WTC11 (cell line): Measurements from ENCODE around the gene PI4K2B. TPM values are rescaled to one million over a fixed set of nuclear protein-coding genes. Genes with fewer than 3 reads are reported as not detected.

Experiments used
- ATAC-seq: fragments of 200-7000 bp; cut with Tn5 transposase; 2 replicates; pipeline ENCODE4 v1.10.0; 2021; ENCODE audit warnings: mild to moderate bottlenecking, moderate library complexity
- CTCF ChIA-PET: fragments of 300-600 bp; sonication (Branson Sonifier 250); formaldehyde crosslinking; loops from one replicate; lab custom pipeline; 2021; ENCODE audit warnings: antibody characterized with exemption; lab: Charles Lee
- POLR2A ChIA-PET: fragments of 350-600 bp; sonication (Branson Sonifier 250); formaldehyde crosslinking; loops from one replicate; lab custom pipeline; 2021; ENCODE audit warnings: antibody characterized with exemption; lab: Charles Lee
- DNase-seq: peaks from one replicate; pipeline ENCODE4 v3.0.0; 2021; ENCODE audit warnings: low spot score
- H3K27ac Mint-ChIP-seq: 2 replicates; pipeline ENCODE4 v1.8.0; 2021; ENCODE audit warnings: mixed read lengths
- H3K27me3 Mint-ChIP-seq: 2 replicates; pipeline ENCODE4 v1.8.0; 2021; ENCODE audit warnings: low read depth, mild to moderate bottlenecking, moderate library complexity, mixed read lengths
- H3K36me3 Mint-ChIP-seq: 2 replicates; pipeline ENCODE4 v1.8.0; 2021; ENCODE audit warnings: mixed read lengths
- H3K4me1 Mint-ChIP-seq: 2 replicates; pipeline ENCODE4 v1.8.0; 2022; ENCODE audit warnings: mixed read lengths
- H3K4me3 Mint-ChIP-seq: 2 replicates; pipeline ENCODE4 v1.8.0; 2021; ENCODE audit warnings: mild to moderate bottlenecking, moderate library complexity, mixed read lengths
- H3K9me3 Mint-ChIP-seq: 2 replicates; pipeline ENCODE4 v1.8.0; 2021; ENCODE audit warnings: mixed read lengths
- CBFB ChIP-seq: sonication (generic); formaldehyde crosslinking; IDR thresholded peaks from 2 replicates; pipeline ENCODE4 v1.8.1; 2022; ENCODE audit warnings: mild to moderate bottlenecking, low read depth, missing genetic modification reagents
- ESRRA ChIP-seq: sonication (generic); formaldehyde crosslinking; IDR thresholded peaks from 2 replicates; pipeline ENCODE4 v1.8.1; 2022; ENCODE audit warnings: mild to moderate bottlenecking, missing genetic modification reagents, borderline replicate concordance
- HMGA2 ChIP-seq: fragments of 250-450 bp; sonication (Bioruptor Pico); IDR thresholded peaks from 2 replicates; pipeline ENCODE4 v1.4.0; 2021; ENCODE audit warnings: mild to moderate bottlenecking, moderate library complexity
- NFE2L1 ChIP-seq: sonication (generic); formaldehyde crosslinking; IDR thresholded peaks from 2 replicates; pipeline ENCODE4 v1.8.1; 2023; ENCODE audit warnings: missing genetic modification reagents
- NFYB ChIP-seq: sonication (generic); formaldehyde crosslinking; conservative IDR thresholded peaks from 2 replicates; pipeline ENCODE4 v1.8.0; 2022; ENCODE audit warnings: low read depth, missing genetic modification reagents
- RELA ChIP-seq: sonication (generic); formaldehyde crosslinking; IDR thresholded peaks from 2 replicates; pipeline ENCODE4 v1.8.1; 2022; ENCODE audit warnings: missing genetic modification reagents, mild to moderate bottlenecking, borderline replicate concordance
- RORB ChIP-seq: fragments of 250-450 bp; sonication (Bioruptor Pico); IDR thresholded peaks from 2 replicates; pipeline ENCODE4 v1.9.0; 2021; ENCODE audit warnings: mild to moderate bottlenecking
- SMAD4 ChIP-seq: sonication (generic); formaldehyde crosslinking; IDR thresholded peaks from 2 replicates; pipeline ENCODE4 v1.8.0; 2022; ENCODE audit warnings: mild to moderate bottlenecking, missing genetic modification reagents
- TEAD1 ChIP-seq: sonication (generic); formaldehyde crosslinking; IDR thresholded peaks from 2 replicates; pipeline ENCODE4 v1.8.0; 2022; ENCODE audit warnings: mild to moderate bottlenecking, missing genetic modification reagents
- ZNF416 ChIP-seq: fragments of 250-450 bp; sonication (Bioruptor Pico); IDR thresholded peaks from 2 replicates; pipeline ENCODE4 v1.9.0; 2021; ENCODE audit warnings: mild to moderate bottlenecking, inconsistent platforms
- total RNA-seq: library from RNA; stranded (reverse); gene quantifications from 3 replicates; pipeline ENCODE4 v1.2.3, GENCODE V29; 2021
- TF ChIP-seq, protein P1 (sequence below): fragments of 250-450 bp; sonication (Bioruptor Pico); IDR thresholded peaks from 2 replicates; pipeline ENCODE4 v2.1.2; 2022; ENCODE audit warnings: mild to moderate bottlenecking, moderate library complexity
- TF ChIP-seq, protein P2 (sequence below): sonication (generic); formaldehyde crosslinking; IDR thresholded peaks from 2 replicates; pipeline ENCODE4 v1.8.0; 2023; ENCODE audit warnings: missing genetic modification reagents, mild to moderate bottlenecking, borderline replicate concordance
- TF ChIP-seq, protein P3 (sequence below): fragments of 250-450 bp; sonication (Bioruptor Pico); IDR thresholded peaks from 2 replicates; pipeline ENCODE4 v1.9.0; 2021; ENCODE audit warnings: mild to moderate bottlenecking
- TF ChIP-seq, protein P4 (sequence below): fragments of 250-450 bp; sonication (Bioruptor Pico); IDR thresholded peaks from 2 replicates; pipeline ENCODE4 v1.9.0; 2021; ENCODE audit warnings: mild to moderate bottlenecking
- TF ChIP-seq, protein P5 (sequence below): sonication (generic); formaldehyde crosslinking; IDR thresholded peaks from 2 replicates; pipeline ENCODE4 v1.8.1; 2022; ENCODE audit warnings: low read depth, missing genetic modification reagents, borderline replicate concordance
- TF ChIP-seq, protein P6 (sequence below): sonication (generic); formaldehyde crosslinking; conservative IDR thresholded peaks from 2 replicates; pipeline ENCODE4 v1.8.1; 2023; ENCODE audit warnings: mild to moderate bottlenecking, low read depth, missing genetic modification reagents, moderate library complexity
- TF ChIP-seq, protein P7 (sequence below): sonication (generic); formaldehyde crosslinking; IDR thresholded peaks from 2 replicates; pipeline ENCODE4 v1.8.1; 2023; ENCODE audit warnings: mild to moderate bottlenecking, missing genetic modification reagents, borderline replicate concordance

PI4K2B gene
- total RNA-seq, 1 experiment from 2014 or later: 15.1 TPM

DNA sequence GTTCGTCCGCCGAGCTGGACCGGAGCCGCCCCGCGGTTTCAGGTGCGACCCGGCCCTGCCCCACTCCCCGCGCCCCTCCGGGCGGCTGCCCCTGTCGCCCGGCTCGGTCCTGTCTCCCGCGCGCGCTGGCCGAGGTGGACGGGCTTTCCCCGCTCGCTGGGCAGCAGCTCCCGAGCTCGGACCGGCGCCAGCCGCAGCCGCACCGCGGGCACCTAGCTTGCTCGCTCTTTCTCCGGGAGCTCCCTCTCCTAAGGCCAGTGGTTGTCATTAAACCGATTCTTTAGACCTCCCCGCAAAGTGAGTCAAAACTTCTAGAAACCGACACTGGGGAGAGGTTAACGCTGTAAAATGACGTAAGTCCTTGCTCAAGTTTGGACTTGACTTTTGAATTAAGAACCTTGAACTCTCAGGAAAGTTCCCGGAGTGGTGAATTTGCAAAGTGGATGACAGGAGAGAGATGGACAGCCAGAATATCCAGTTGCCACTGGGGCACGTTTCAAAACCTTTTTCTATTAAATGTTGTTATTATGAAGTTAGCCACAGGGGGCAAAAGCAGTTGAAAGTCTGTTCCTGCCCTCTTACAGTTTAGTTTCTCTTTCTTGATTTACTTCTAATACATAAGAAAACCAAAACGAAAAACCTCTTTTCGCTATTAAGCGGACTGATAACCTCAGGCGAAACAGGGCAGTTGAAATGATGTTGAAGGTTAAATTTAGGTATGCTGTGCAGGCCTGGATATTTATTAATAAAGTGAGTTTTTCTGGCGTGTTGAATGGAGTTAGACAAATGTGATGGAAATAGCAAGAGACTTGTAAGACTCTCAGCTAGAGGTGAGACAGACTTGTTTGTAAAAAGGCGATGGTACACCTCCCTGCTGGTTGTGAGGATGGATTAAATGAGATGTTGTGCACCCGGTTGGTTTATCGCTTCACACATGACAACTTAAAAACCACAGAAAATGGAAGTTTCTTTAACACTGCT is 847 bp downstream of the PI4K2B start (continued):
- TF ChIP-seq, protein P1, sequence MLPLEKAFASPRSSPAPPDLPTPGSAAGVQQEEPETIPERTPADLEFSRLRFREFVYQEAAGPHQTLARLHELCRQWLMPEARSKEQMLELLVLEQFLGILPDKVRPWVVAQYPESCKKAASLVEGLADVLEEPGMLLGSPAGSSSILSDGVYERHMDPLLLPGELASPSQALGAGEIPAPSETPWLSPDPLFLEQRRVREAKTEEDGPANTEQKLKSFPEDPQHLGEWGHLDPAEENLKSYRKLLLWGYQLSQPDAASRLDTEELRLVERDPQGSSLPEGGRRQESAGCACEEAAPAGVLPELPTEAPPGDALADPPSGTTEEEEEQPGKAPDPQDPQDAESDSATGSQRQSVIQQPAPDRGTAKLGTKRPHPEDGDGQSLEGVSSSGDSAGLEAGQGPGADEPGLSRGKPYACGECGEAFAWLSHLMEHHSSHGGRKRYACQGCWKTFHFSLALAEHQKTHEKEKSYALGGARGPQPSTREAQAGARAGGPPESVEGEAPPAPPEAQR (CRISPR knock-in tag): no peak
- no peak for TF ChIP-seq RELA
- TF ChIP-seq, protein P2, sequence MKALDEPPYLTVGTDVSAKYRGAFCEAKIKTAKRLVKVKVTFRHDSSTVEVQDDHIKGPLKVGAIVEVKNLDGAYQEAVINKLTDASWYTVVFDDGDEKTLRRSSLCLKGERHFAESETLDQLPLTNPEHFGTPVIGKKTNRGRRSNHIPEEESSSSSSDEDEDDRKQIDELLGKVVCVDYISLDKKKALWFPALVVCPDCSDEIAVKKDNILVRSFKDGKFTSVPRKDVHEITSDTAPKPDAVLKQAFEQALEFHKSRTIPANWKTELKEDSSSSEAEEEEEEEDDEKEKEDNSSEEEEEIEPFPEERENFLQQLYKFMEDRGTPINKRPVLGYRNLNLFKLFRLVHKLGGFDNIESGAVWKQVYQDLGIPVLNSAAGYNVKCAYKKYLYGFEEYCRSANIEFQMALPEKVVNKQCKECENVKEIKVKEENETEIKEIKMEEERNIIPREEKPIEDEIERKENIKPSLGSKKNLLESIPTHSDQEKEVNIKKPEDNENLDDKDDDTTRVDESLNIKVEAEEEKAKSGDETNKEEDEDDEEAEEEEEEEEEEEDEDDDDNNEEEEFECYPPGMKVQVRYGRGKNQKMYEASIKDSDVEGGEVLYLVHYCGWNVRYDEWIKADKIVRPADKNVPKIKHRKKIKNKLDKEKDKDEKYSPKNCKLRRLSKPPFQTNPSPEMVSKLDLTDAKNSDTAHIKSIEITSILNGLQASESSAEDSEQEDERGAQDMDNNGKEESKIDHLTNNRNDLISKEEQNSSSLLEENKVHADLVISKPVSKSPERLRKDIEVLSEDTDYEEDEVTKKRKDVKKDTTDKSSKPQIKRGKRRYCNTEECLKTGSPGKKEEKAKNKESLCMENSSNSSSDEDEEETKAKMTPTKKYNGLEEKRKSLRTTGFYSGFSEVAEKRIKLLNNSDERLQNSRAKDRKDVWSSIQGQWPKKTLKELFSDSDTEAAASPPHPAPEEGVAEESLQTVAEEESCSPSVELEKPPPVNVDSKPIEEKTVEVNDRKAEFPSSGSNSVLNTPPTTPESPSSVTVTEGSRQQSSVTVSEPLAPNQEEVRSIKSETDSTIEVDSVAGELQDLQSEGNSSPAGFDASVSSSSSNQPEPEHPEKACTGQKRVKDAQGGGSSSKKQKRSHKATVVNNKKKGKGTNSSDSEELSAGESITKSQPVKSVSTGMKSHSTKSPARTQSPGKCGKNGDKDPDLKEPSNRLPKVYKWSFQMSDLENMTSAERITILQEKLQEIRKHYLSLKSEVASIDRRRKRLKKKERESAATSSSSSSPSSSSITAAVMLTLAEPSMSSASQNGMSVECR (CRISPR knock-in tag): no peak
- no peak for TF ChIP-seq RORB

DNA sequence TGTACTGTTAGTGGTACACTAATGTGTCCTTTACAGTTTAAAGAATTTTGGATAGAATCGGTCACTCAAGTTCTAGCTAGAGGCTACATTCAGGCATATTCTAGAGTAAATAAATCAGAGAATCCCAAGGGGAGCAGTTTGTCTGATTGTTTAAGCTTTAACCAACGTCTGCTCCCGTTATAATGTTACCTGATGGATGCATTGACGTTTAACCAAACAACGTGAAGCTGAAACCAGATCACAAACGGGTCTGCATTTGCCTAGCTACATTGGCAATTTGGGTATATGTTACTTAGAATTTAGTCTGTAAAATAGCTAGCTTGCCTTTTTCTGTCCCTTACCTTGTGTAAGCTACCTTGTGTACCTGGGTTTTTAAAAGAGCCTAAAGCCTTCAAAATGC is 1.6 kb downstream of the PI4K2B start:
- Mint-ChIP-seq H3K4me3 (peak overlapping the region; percentile 83), H3K4me1 (peaks cover 14% of the 10 kb centered on the region), H3K27me3 (peaks cover 35% of the 10 kb centered on the region), H3K36me3 (peaks cover 39% of the 10 kb centered on the region), H3K27ac (no peak overlapping the region), H3K9me3 (peaks cover 40% of the 10 kb centered on the region)
- DNase-seq: no peak
- ATAC-seq: no peak
- POLR2A ChIA-PET: no interaction called here
- CTCF ChIA-PET: interaction anchor here (0.6 to 4.2 kb wide), 2 partner anchors 34 to 77 kb away, joined by 3 to 30 read pairs; partner anchors contain the start of gene ZCCHC4
- TF ChIP-seq TEAD1 (CRISPR knock-in tag) (no peak), ZNF416 (CRISPR knock-in tag) (no peak), HMGA2 (CRISPR knock-in tag) (no peak), SMAD4 (CRISPR knock-in tag) (no peak), NFYB (CRISPR knock-in tag) (no peak), ESRRA (CRISPR knock-in tag) (no peak), CBFB (no peak), NFE2L1 (no peak)
- TF ChIP-seq, protein P3, sequence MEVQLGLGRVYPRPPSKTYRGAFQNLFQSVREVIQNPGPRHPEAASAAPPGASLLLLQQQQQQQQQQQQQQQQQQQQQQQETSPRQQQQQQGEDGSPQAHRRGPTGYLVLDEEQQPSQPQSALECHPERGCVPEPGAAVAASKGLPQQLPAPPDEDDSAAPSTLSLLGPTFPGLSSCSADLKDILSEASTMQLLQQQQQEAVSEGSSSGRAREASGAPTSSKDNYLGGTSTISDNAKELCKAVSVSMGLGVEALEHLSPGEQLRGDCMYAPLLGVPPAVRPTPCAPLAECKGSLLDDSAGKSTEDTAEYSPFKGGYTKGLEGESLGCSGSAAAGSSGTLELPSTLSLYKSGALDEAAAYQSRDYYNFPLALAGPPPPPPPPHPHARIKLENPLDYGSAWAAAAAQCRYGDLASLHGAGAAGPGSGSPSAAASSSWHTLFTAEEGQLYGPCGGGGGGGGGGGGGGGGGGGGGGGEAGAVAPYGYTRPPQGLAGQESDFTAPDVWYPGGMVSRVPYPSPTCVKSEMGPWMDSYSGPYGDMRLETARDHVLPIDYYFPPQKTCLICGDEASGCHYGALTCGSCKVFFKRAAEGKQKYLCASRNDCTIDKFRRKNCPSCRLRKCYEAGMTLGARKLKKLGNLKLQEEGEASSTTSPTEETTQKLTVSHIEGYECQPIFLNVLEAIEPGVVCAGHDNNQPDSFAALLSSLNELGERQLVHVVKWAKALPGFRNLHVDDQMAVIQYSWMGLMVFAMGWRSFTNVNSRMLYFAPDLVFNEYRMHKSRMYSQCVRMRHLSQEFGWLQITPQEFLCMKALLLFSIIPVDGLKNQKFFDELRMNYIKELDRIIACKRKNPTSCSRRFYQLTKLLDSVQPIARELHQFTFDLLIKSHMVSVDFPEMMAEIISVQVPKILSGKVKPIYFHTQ (CRISPR knock-in tag): no peak
- TF ChIP-seq, protein P4, sequence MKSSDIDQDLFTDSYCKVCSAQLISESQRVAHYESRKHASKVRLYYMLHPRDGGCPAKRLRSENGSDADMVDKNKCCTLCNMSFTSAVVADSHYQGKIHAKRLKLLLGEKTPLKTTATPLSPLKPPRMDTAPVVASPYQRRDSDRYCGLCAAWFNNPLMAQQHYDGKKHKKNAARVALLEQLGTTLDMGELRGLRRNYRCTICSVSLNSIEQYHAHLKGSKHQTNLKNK (CRISPR knock-in tag): no peak
- TF ChIP-seq, protein P5, sequence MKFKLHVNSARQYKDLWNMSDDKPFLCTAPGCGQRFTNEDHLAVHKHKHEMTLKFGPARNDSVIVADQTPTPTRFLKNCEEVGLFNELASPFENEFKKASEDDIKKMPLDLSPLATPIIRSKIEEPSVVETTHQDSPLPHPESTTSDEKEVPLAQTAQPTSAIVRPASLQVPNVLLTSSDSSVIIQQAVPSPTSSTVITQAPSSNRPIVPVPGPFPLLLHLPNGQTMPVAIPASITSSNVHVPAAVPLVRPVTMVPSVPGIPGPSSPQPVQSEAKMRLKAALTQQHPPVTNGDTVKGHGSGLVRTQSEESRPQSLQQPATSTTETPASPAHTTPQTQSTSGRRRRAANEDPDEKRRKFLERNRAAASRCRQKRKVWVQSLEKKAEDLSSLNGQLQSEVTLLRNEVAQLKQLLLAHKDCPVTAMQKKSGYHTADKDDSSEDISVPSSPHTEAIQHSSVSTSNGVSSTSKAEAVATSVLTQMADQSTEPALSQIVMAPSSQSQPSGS (CRISPR knock-in tag): no peak
- TF ChIP-seq, protein P6, sequence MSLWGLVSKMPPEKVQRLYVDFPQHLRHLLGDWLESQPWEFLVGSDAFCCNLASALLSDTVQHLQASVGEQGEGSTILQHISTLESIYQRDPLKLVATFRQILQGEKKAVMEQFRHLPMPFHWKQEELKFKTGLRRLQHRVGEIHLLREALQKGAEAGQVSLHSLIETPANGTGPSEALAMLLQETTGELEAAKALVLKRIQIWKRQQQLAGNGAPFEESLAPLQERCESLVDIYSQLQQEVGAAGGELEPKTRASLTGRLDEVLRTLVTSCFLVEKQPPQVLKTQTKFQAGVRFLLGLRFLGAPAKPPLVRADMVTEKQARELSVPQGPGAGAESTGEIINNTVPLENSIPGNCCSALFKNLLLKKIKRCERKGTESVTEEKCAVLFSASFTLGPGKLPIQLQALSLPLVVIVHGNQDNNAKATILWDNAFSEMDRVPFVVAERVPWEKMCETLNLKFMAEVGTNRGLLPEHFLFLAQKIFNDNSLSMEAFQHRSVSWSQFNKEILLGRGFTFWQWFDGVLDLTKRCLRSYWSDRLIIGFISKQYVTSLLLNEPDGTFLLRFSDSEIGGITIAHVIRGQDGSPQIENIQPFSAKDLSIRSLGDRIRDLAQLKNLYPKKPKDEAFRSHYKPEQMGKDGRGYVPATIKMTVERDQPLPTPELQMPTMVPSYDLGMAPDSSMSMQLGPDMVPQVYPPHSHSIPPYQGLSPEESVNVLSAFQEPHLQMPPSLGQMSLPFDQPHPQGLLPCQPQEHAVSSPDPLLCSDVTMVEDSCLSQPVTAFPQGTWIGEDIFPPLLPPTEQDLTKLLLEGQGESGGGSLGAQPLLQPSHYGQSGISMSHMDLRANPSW (CRISPR knock-in tag): no peak
- TF ChIP-seq, protein P7, sequence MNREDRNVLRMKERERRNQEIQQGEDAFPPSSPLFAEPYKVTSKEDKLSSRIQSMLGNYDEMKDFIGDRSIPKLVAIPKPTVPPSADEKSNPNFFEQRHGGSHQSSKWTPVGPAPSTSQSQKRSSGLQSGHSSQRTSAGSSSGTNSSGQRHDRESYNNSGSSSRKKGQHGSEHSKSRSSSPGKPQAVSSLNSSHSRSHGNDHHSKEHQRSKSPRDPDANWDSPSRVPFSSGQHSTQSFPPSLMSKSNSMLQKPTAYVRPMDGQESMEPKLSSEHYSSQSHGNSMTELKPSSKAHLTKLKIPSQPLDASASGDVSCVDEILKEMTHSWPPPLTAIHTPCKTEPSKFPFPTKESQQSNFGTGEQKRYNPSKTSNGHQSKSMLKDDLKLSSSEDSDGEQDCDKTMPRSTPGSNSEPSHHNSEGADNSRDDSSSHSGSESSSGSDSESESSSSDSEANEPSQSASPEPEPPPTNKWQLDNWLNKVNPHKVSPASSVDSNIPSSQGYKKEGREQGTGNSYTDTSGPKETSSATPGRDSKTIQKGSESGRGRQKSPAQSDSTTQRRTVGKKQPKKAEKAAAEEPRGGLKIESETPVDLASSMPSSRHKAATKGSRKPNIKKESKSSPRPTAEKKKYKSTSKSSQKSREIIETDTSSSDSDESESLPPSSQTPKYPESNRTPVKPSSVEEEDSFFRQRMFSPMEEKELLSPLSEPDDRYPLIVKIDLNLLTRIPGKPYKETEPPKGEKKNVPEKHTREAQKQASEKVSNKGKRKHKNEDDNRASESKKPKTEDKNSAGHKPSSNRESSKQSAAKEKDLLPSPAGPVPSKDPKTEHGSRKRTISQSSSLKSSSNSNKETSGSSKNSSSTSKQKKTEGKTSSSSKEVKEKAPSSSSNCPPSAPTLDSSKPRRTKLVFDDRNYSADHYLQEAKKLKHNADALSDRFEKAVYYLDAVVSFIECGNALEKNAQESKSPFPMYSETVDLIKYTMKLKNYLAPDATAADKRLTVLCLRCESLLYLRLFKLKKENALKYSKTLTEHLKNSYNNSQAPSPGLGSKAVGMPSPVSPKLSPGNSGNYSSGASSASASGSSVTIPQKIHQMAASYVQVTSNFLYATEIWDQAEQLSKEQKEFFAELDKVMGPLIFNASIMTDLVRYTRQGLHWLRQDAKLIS (CRISPR knock-in tag): no peak
